Mesenchymal stem cell (in vitro differentiated cells and primary cell): ENCODE results near the gene LDLRAD2.

Source experiments
- DNase-seq: peaks from one replicate; pipeline ENCODE4 v3.0.0-alpha.2; 2013
- H2AFZ ChIP-seq: one replicate; pipeline ENCODE4 v1.6.1; 2013; ENCODE audit warnings: low read depth, mild to moderate bottlenecking, control low read depth, inconsistent platforms, low read length, moderate library complexity
- H2AK5ac ChIP-seq: 2 replicates; pipeline ENCODE4 v1.6.1; 2013; ENCODE audit warnings: low read length, moderate library complexity, mild to moderate bottlenecking, inconsistent platforms; ENCODE audit not compliant: severe bottlenecking
- H2BK120ac ChIP-seq: one replicate; pipeline ENCODE4 v1.6.1; 2013; ENCODE audit warnings: low read depth, mild to moderate bottlenecking, inconsistent platforms, low read length, moderate library complexity
- H2BK12ac ChIP-seq, 2 experiments: one replicate each; pipeline ENCODE4 v1.6.1; 2013; ENCODE audit warnings: inconsistent platforms in 2 of 2, low read length in 2 of 2, mild to moderate bottlenecking in 2 of 2, moderate library complexity in 2 of 2, control low read depth in 1 of 2
- H2BK15ac ChIP-seq: one replicate; pipeline ENCODE4 v1.6.1; 2013; ENCODE audit warnings: mild to moderate bottlenecking, low read depth, inconsistent platforms; ENCODE audit not compliant: poor library complexity, severe bottlenecking
- H2BK5ac ChIP-seq: 2 replicates; pipeline ENCODE4 v1.6.1; 2013; ENCODE audit warnings: low read depth, mild to moderate bottlenecking, low read length, control low read depth, inconsistent platforms; ENCODE audit not compliant: poor library complexity, severe bottlenecking
- H3K14ac ChIP-seq, 2 experiments: one replicate each; pipeline ENCODE4 v1.6.1; 2013; ENCODE audit warnings: inconsistent platforms in 2 of 2, low read length in 2 of 2, control low read depth in 1 of 2, mild to moderate bottlenecking in 1 of 2, moderate library complexity in 1 of 2
- H3K18ac ChIP-seq, 2 experiments: one replicate each; pipeline ENCODE4 v1.6.1; 2013; ENCODE audit warnings: inconsistent platforms in 2 of 2, low read length in 2 of 2, control low read depth in 1 of 2, low read depth in 1 of 2, mild to moderate bottlenecking in 1 of 2
- H3K23ac ChIP-seq, 2 experiments: one replicate each; pipeline ENCODE4 v1.6.1; 2013; ENCODE audit warnings: inconsistent platforms in 2 of 2, low read length in 2 of 2, mild to moderate bottlenecking in 2 of 2, moderate library complexity in 2 of 2, control low read depth in 1 of 2
- H3K27ac ChIP-seq: 2 replicates; pipeline ENCODE4 v1.5.1; 2013; ENCODE audit warnings: mild to moderate bottlenecking, moderate library complexity, low read length, control low read depth, inconsistent platforms; ENCODE audit not compliant: poor library complexity, severe bottlenecking
- H3K27me3 ChIP-seq, 2 experiments: 2 replicates each; pipeline versions ENCODE4 v1.6.1 to v1.7.0; 2013; ENCODE audit warnings: low read length in 2 of 2, mild to moderate bottlenecking in 2 of 2, moderate library complexity in 2 of 2, control low read depth in 1 of 2, inconsistent platforms in 1 of 2; ENCODE audit not compliant: control insufficient read depth in 1 of 2, insufficient read depth in 1 of 2
- H3K36me3 ChIP-seq, 2 experiments: 2 replicates each; pipeline versions ENCODE4 v1.6.1 to v1.7.0; 2013; ENCODE audit warnings: low read length in 2 of 2, control low read depth in 1 of 2, inconsistent platforms in 1 of 2, low read depth in 1 of 2, mild to moderate bottlenecking in 1 of 2; ENCODE audit not compliant: insufficient read depth in 2 of 2, control insufficient read depth in 1 of 2
- H3K4ac ChIP-seq, 2 experiments: one replicate each; pipeline ENCODE4 v1.6.1; 2013; ENCODE audit warnings: inconsistent platforms in 2 of 2, low read length in 2 of 2, mild to moderate bottlenecking in 2 of 2, moderate library complexity in 2 of 2, control low read depth in 1 of 2, low read depth in 1 of 2
- H3K4me1 ChIP-seq: 2 replicates; pipeline ENCODE4 v1.6.1; 2013; ENCODE audit warnings: low read depth, low read length, control low read depth; ENCODE audit not compliant: control insufficient read depth, insufficient read depth
- H3K4me2 ChIP-seq: 2 replicates; pipeline ENCODE4 v1.6.1; 2013; ENCODE audit warnings: low read length, mild to moderate bottlenecking, inconsistent platforms; ENCODE audit not compliant: poor library complexity, severe bottlenecking
- H3K4me3 ChIP-seq, 2 experiments: 2 replicates each; pipeline versions ENCODE4 v1.5.1 to v1.7.0; 2013; ENCODE audit warnings: low read length in 2 of 2, mild to moderate bottlenecking in 2 of 2, control low read depth in 1 of 2, low read depth in 1 of 2; ENCODE audit not compliant: insufficient read depth in 1 of 2
- H3K79me1 ChIP-seq: replicated peaks from 2 replicates; pipeline ENCODE4 v1.6.1; 2013; ENCODE audit warnings: mild to moderate bottlenecking, control low read depth, low read length, inconsistent platforms; ENCODE audit not compliant: poor library complexity, severe bottlenecking
- H3K9ac ChIP-seq: 2 replicates; pipeline ENCODE4 v1.7.0; 2013; ENCODE audit warnings: mild to moderate bottlenecking, low read length, moderate library complexity
- H3K9me3 ChIP-seq: 2 replicates; pipeline ENCODE4 v1.7.0; 2013; ENCODE audit warnings: mild to moderate bottlenecking, low read length; ENCODE audit not compliant: control insufficient read depth
- H4K8ac ChIP-seq: one replicate; pipeline ENCODE4 v1.6.1; 2013; ENCODE audit warnings: inconsistent platforms, mild to moderate bottlenecking, low read length, moderate library complexity
- H4K91ac ChIP-seq: one replicate; pipeline ENCODE4 v1.6.1; 2013; ENCODE audit warnings: mild to moderate bottlenecking, low read length, inconsistent platforms
- WGBS: methylation state at CpG from one replicate; pipeline ENCODE4 v1.1.7; 2013; ENCODE audit warnings: mixed read lengths; 5-methylcytosine and 5-hydroxymethylcytosine counted together

The LDLRAD2 gene

GRCh38 chr1:21851430-21852250 is 39.6 kb downstream of the LDLRAD2 start:
- WGBS, result 98% methylated on average over 33 of the region's 33 CpGs
- no peak overlapping the region for H2BK15ac ChIP-seq
- H2BK5ac ChIP-seq, result no peak overlapping the region

GRCh38 chr1:21852282-21853130 is 40.4 kb downstream of the LDLRAD2 start:
- no peak overlapping the region for H3K4me3 ChIP-seq
- H3K79me1 ChIP-seq, result peaks cover 24% of the 10 kb centered on the region
- H3K4me2 ChIP-seq, result no peak overlapping the region
- no peak overlapping the region for H3K23ac ChIP-seq
- no peak overlapping the region for H3K14ac ChIP-seq
- 95% methylated on average over 29 of the region's 29 CpGs for WGBS
- no peak overlapping the region for H2AFZ ChIP-seq
- H2BK12ac ChIP-seq, result no peak overlapping the region
- no peak overlapping the region for H3K27ac ChIP-seq
- H3K4ac ChIP-seq, result no peak overlapping the region
- no peak overlapping the region for H3K9ac ChIP-seq
- H3K36me3 ChIP-seq, result peaks cover 93 to 95% of the 10 kb centered on the region in 2 experiments
- no peak overlapping the region for H2BK120ac ChIP-seq
- no peak overlapping the region for H2AK5ac ChIP-seq
- no peaks in the 10 kb centered on the region for H3K27me3 ChIP-seq
- no peak overlapping the region for H2BK5ac ChIP-seq
- no peak for DNase-seq
- H3K18ac ChIP-seq, result no peak overlapping the region
- H4K91ac ChIP-seq, result no peak overlapping the region
- no peak overlapping the region for H2BK15ac ChIP-seq
- H3K4me1 ChIP-seq, result peaks cover 11% of the 10 kb centered on the region
- H3K9me3 ChIP-seq, result no peaks in the 10 kb centered on the region
- no peak overlapping the region for H4K8ac ChIP-seq

More at GRCh38 chr1:21851430-21852250, 39.6 kb downstream of the LDLRAD2 start:
- H3K36me3 ChIP-seq, result peaks cover 93 to 94% of the 10 kb centered on the region in 2 experiments
- H4K8ac ChIP-seq, result no peak overlapping the region
- no peak overlapping the region for H2BK12ac ChIP-seq
- no peak overlapping the region for H3K18ac ChIP-seq
- H3K4me1 ChIP-seq, result peaks cover 4% of the 10 kb centered on the region
- H3K9me3 ChIP-seq, result no peaks in the 10 kb centered on the region
- H3K79me1 ChIP-seq, result peaks cover 18% of the 10 kb centered on the region
- no peaks in the 10 kb centered on the region for H3K27me3 ChIP-seq
- no peak overlapping the region for H2AFZ ChIP-seq
- DNase-seq, result no peak
- no peak overlapping the region for H3K4ac ChIP-seq
- no peak overlapping the region for H4K91ac ChIP-seq
- H3K27ac ChIP-seq, result no peak overlapping the region
- no peak overlapping the region for H2AK5ac ChIP-seq
- no peak overlapping the region for H3K23ac ChIP-seq
- no peak overlapping the region for H3K14ac ChIP-seq
- H2BK120ac ChIP-seq, result no peak overlapping the region
- no peak overlapping the region for H3K4me3 ChIP-seq
- H3K9ac ChIP-seq, result no peak overlapping the region
- no peak overlapping the region for H3K4me2 ChIP-seq

- Histone ChIP-seq H3K4me2 (no peak overlapping the region), H3K36me3 (peaks cover 93 to 95% of the 10 kb centered on the region in 2 experiments), H3K9me3 (no peaks in the 10 kb centered on the region), H2BK120ac (no peak overlapping the region), H2AFZ (no peak overlapping the region), H3K9ac (no peak overlapping the region), H4K8ac (no peak overlapping the region), H3K27ac (no peak overlapping the region), H2AK5ac (no peak overlapping the region), H3K18ac (no peak overlapping the region), H4K91ac (no peak overlapping the region), H3K4me1 (peaks cover 14% of the 10 kb centered on the region), H3K4ac (no peak overlapping the region), H3K23ac (no peak overlapping the region), H3K27me3 (no peaks in the 10 kb centered on the region), H2BK5ac (no peak overlapping the region), H2BK15ac (no peak overlapping the region), H3K14ac (no peak overlapping the region), H3K4me3 (no peak overlapping the region), H3K79me1 (peaks cover 23% of the 10 kb centered on the region), H2BK12ac (no peak overlapping the region)
- no peak for DNase-seq
- 90% methylated on average over 7 of the region's 7 CpGs for WGBS
Measured at GRCh38 chr1:21853131-21853427, 41.0 kb downstream of the LDLRAD2 start.

GRCh38 chr1:21854090-21854750 is 42.2 kb downstream of the LDLRAD2 start:
- Histone ChIP-seq H3K9ac (no peak overlapping the region), H2BK15ac (no peak overlapping the region), H3K14ac (no peak overlapping the region), H3K23ac (no peak overlapping the region), H3K4me2 (no peak overlapping the region), H4K91ac (no peak overlapping the region), H2BK120ac (no peak overlapping the region), H3K27me3 (no peaks in the 10 kb centered on the region), H3K27ac (no peak overlapping the region), H3K79me1 (peaks cover 23% of the 10 kb centered on the region), H3K4me1 (peaks cover 20% of the 10 kb centered on the region), H2BK12ac (no peak overlapping the region), H2AK5ac (no peak overlapping the region), H4K8ac (no peak overlapping the region), H3K18ac (no peak overlapping the region), H2BK5ac (no peak overlapping the region), H3K4ac (no peak overlapping the region), H3K9me3 (no peaks in the 10 kb centered on the region), H2AFZ (no peak overlapping the region), H3K36me3 (peaks cover 93 to 95% of the 10 kb centered on the region in 2 experiments), H3K4me3 (no peak overlapping the region)
- DNase-seq, result no peak
- 96% methylated on average over 19 of the region's 21 CpGs for WGBS
